ENCODE measurements around the gene PEX14.

Gene PEX14

GRCh38 chr1:10651793-10652192 is 177.0 kb downstream of the PEX14 start:
- no peak for DNase-seq

DNA sequence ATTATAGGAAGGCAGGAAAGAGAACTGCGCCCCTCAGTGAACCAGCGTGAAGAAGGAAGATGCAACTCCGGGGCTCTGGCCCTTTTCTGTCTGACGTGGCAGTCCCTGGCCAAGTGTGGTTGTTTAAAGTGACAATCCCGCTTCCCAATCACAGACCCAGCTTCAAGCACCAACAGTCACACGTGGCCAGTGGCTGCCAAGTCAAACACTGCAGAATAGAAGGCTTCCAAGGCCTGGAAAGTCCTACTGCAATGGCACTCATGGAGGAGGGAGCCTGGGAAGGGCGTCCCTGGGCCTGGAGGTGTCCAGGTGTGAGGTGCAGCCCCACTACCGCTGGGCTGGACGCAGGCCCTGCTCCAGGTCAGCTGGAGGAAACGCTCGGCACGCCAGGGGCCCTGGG is 177.9 kb downstream of the PEX14 start:
- no peak for DNase-seq

DNA sequence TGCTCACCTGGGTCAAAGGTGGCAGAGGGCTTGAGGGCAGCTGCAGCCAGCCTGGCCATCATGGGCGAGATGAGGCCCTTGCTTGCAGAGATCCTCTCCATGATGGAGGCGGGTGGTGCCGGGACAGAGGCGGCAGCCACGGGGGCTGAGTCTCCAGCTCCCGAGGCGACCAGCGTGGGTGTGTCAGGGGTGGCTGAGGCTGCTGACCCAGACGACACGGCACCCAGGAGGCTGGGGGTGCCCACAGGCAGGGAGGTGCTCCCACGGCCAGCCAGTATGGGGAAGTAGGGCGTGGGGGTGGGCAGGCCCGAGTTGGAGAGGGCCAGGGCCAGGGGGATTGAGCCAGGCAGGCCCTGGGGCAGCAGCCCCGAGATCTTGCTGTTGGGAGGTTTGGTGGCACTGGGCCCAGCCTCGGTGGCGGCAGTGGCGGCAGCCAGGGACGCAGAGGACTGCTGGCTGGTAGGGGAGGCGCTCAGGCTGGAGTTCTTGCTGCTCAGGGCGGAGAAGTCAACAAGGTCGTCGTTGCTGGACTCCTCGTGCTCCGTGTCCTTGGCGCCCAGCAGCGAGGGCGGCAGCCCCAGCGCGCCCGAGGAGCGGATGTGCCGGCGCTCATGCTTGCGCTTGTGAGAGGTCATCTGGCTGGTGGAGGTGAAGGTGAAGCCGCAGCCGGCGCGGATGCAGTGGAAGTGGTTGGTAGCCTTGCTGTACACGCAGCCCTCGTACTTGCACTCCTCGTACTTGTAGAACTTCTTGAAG is 178.8 kb downstream of the PEX14 start:
- no peak for DNase-seq

DNA sequence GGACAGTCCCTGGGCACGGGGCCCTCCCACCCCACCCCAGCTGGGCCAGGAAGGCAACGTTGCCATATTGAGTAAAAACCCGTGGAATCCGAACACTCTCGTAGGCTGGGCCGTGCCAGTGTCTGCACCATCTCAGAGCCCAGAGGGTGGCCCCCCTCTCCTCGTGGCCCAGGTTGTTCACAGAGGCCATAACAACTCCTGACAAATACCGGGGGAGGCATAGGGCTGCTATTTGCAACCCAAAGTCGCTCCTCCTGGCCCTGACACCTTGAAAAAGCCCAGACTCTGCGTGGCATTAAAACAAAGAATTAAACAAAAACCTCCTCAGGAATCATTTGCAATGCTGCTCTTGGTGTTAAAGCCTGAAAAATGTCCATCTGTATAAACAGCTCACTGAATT is 180.3 kb downstream of the PEX14 start:
- no peak for DNase-seq

DNA sequence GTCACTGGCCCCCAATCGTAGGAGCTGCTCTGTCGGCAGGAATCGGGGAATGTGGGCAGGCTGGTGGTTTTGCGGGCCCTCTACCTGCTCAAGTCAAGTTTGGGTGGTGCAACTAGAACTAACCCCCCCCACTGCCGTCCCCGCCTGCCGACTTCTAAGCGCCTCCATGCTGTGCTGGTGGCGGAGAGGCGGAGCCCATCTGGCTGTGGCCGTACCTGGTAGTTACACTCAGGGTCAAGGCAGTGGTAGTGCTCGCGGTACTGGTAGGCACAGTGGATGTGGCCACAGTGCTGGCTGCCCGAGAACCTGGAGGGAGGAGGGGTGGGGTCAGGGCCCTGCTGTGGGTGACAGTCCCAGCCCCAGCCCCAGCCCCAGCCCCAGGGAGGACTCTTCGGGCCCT is 181.7 kb downstream of the PEX14 start:
- DNase-seq: no peak

- no peak for DNase-seq
These were observed 182.5 kb downstream of the PEX14 start for GRCh38 chr1:10657088-10657847.

GRCh38 chr1:10658396-10659066 is 183.8 kb downstream of the PEX14 start:
- DNase-seq: no peak

GRCh38 chr1:10659218-10659617 is 184.5 kb downstream of the PEX14 start:
- no peak for DNase-seq

- DNase-seq: no peak
These were observed 185.1 kb downstream of the PEX14 start for GRCh38 chr1:10659646-10660540.

GRCh38 chr1:10661453-10661852 is 186.7 kb downstream of the PEX14 start:
- no peak for DNase-seq

GRCh38 chr1:10662090-10662688 is 187.4 kb downstream of the PEX14 start:
- DNase-seq: no peak

GRCh38 chr1:10662824-10663677 is 188.3 kb downstream of the PEX14 start:
- peak; percentile 64 for DNase-seq

GRCh38 chr1:10663678-10664035 is 188.9 kb downstream of the PEX14 start:
- peak; percentile 77 for DNase-seq

DNA sequence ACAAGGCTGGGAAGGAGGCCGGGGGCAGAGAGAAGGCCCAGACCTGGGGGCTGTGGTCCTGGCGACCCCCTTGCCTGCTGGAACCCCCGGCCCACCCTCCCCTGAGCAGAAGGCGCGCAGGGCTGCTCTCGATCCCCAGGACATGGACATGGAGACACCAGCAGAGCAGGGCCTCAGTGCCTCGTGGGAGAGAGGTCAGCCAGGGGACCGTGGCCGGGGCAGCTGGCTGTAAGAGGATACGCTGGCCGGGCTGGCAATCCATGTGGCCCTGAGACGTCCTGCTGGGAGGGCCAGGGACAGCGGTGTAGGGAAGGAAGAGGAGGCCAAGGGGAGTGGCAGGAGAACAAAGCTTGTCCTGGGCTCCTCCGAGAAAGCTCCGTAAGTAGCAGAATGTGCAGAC is 189.5 kb downstream of the PEX14 start:
- no peak for DNase-seq

DNA sequence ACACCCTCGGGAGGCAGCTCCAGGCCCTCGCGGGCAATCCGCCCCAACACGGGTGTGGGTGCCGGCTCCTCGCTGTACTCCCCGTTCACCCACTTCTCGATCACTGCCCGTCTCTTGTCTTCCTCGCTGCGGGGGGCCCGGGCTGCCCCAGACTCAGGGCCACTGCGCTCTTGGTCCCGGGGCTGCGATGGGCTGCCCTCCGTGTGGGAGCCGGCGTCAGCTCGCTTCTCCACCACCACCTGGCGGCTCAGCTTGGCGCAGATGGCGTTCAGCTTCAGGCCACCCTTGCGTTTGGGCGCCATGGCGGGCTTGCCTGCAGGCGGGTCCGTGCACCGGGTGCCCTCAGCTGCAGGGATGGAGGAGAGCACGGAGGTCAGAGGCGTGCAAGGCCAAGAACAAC is 190.5 kb downstream of the PEX14 start:
- no peak for DNase-seq

- no peak for DNase-seq
These were observed 191.4 kb downstream of the PEX14 start for GRCh38 chr1:10665930-10666850.

DNA sequence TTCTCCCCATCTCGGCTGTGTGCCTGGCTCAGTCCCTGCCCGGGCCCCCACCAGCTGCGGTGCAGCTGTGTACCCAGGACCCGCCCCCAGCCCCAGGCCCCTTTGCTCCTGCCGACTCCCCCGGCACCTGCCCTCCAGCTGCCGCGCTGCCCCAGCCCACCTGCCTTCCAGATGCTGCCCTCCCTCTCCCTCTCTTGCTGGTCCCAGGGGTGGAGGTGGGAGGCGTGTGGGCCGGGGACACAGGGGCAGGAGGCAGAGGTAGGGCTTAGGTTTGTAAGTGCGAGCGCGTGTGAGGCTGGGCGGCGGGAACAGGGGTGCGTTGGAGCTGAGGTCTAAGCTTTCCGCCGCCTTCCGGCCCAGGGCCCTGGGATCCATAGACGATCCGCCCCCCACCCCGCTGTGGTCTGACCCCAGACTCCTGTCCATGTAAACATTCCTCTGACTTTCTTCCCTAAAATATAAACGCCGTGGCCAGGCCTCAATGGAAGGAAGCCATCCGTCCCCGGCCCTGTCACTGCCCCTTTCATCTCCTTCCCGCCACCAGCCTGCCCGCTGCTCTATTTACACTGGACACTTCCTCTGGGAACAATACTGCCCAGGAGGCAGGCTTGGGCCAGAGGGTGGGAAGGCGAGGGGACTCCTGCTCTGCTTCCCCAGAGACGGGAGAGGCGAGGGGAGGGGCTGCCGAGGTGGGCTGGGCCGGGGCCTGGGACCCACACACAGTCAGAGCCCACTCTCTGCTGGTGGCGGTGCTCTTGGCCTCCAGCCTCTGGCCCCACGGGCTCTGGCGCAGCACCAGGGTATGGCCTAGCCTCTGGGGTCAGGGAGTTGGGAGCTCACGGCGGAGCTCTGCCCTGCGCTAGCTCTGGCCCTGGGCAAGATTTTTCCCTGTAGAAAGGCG is 193.4 kb downstream of the PEX14 start:
- DNase-seq: peak; percentile 68

- DNase-seq: no peak
These were observed 194.8 kb downstream of the PEX14 start for GRCh38 chr1:10669570-10669969.

DNA sequence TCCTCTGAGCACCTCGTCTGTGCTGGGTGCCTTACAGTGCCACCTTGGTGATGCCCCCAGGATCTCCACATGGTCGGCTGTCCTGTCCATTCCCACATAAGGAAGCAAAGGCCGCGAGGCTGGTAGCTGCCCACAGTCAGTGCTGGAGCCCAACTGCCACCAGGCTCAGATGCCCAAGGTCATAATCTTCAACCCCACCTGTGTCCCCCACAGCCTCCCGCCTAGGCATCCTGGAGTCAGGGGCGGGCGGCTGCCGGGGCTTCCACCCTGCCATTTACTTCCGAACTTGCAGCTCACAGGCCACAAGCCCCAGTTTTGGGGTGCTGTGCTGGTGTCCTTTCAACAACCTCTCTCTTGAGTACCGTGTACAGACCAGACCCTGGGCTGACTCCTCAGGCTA is 195.4 kb downstream of the PEX14 start:
- no peak for DNase-seq

Measured in right forelimb (tissue), 1 donor.